Activated T-cell treated with anti-CD3 and anti-CD28 coated beads for 1 hour (primary cell): ENCODE measurements around the gene UAP1.
A peak's percentile ranks its signal among the peaks of the same experiment; 100 is the strongest.

Experiments used
- DNase-seq: peaks from one replicate; pipeline ENCODE4 v3.0.0-alpha.2; 2020; ENCODE audit warnings: low read depth

The UAP1 gene

GRCh38 chr1:162561616-162562469, at the start of gene UAP1:
UAP1 (plus strand) TSS chr1:162561722; CDS start chr1:162566069, 4,347 bp downstream.
- DNase-seq, result no peak

GRCh38 chr1:162527314-162527713, 34.2 kb upstream of the UAP1 start:
- DNase-seq, result no peak

- no peak for DNase-seq
Observed at GRCh38 chr1:162530307-162530987, 31.1 kb upstream of the UAP1 start.

- no peak for DNase-seq
Observed at GRCh38 chr1:162530988-162531319, 30.6 kb upstream of the UAP1 start.

GRCh38 chr1:162535501-162535900, 26.0 kb upstream of the UAP1 start:
- DNase-seq, result no peak

- DNase-seq, result no peak
Observed at GRCh38 chr1:162536511-162536910, 25.0 kb upstream of the UAP1 start.

- DNase-seq, result no peak
Observed at GRCh38 chr1:162537216-162537615, 24.3 kb upstream of the UAP1 start.

GRCh38 chr1:162538815-162539431, 22.6 kb upstream of the UAP1 start:
- DNase-seq, result no peak

GRCh38 chr1:162541619-162542141, 19.8 kb upstream of the UAP1 start:
- DNase-seq, result no peak

- DNase-seq, result no peak
Observed at GRCh38 chr1:162543228-162543627, 18.3 kb upstream of the UAP1 start.

- DNase-seq, result no peak
Observed at GRCh38 chr1:162548170-162548569, 13.4 kb upstream of the UAP1 start.

GRCh38 chr1:162549001-162549400, 12.5 kb upstream of the UAP1 start:
- DNase-seq, result no peak

GRCh38 chr1:162550925-162551324, 10.6 kb upstream of the UAP1 start:
- DNase-seq, result no peak

GRCh38 chr1:162551969-162552683, 9.4 kb upstream of the UAP1 start:
- no peak for DNase-seq

- no peak for DNase-seq
Observed at GRCh38 chr1:162552684-162553252, 8.8 kb upstream of the UAP1 start.

- no peak for DNase-seq
Observed at GRCh38 chr1:162554258-162554657, 7.3 kb upstream of the UAP1 start.

- no peak for DNase-seq
Observed at GRCh38 chr1:162557536-162557935, 4.0 kb upstream of the UAP1 start.

- no peak for DNase-seq
Observed at GRCh38 chr1:162560303-162561036, 1.1 kb upstream of the UAP1 start.

- DNase-seq, result peak; percentile 98
Observed at GRCh38 chr1:162561037-162561615, 396 bp upstream of the UAP1 start.

GRCh38 chr1:162562470-162562828, 927 bp downstream of the UAP1 start:
- DNase-seq, result no peak

GRCh38 chr1:162564762-162565218, 3.3 kb downstream of the UAP1 start:
- no peak for DNase-seq
